ENCODE measurements around the gene USF1.
A peak's percentile ranks its signal among the peaks of the same experiment; 100 is the strongest.
"Not testable (repeated sequence)": the region's sequence is repeated elsewhere in the genome, so short reads cannot be mapped to it uniquely, and the experiment has no call there.

USF1 gene

DNA sequence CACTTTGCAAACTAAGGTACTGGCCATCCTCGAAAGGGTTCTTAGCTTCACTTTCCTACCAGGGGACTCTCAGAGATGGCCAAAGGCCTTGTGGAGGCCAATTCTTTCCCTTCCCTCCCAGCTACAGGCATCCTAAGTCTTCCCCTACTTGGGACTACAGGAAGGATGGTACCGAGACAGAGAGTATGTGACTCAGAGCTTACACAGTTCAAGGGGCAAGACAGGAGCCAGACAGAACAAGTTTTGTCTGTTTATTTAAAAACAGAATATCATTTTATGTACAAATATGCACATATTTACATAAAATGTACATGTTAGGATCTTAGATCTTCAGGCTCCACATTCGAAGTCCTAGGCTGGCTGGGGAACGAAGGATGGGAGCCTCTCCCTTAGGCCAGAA, 25.0 kb upstream of the USF1 start:
- Histone ChIP-seq H3K4me1 (ENCODE audit: control insufficient read depth in 1 of 2, insufficient read depth in 1 of 2, low read depth in 1 of 2, low read length in 1 of 2) (peaks cover 51 to 53% of the 10 kb centered on the region in 2 experiments), H3K36me3 (peaks cover 12% of the 10 kb centered on the region), H3K9me3 (no peaks in the 10 kb centered on the region), H3K27me3 (no peaks in the 10 kb centered on the region), H3K27ac (peak overlapping the region; percentile 99), H3K4me3 (ENCODE audit: low read depth in 1 of 2, low read length in 1 of 2) (no peak overlapping the region)
- TF ChIP-seq, protein P1, sequence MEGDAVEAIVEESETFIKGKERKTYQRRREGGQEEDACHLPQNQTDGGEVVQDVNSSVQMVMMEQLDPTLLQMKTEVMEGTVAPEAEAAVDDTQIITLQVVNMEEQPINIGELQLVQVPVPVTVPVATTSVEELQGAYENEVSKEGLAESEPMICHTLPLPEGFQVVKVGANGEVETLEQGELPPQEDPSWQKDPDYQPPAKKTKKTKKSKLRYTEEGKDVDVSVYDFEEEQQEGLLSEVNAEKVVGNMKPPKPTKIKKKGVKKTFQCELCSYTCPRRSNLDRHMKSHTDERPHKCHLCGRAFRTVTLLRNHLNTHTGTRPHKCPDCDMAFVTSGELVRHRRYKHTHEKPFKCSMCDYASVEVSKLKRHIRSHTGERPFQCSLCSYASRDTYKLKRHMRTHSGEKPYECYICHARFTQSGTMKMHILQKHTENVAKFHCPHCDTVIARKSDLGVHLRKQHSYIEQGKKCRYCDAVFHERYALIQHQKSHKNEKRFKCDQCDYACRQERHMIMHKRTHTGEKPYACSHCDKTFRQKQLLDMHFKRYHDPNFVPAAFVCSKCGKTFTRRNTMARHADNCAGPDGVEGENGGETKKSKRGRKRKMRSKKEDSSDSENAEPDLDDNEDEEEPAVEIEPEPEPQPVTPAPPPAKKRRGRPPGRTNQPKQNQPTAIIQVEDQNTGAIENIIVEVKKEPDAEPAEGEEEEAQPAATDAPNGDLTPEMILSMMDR (IDR thresholded peaks at IDR 0.05), result no peak

DNA sequence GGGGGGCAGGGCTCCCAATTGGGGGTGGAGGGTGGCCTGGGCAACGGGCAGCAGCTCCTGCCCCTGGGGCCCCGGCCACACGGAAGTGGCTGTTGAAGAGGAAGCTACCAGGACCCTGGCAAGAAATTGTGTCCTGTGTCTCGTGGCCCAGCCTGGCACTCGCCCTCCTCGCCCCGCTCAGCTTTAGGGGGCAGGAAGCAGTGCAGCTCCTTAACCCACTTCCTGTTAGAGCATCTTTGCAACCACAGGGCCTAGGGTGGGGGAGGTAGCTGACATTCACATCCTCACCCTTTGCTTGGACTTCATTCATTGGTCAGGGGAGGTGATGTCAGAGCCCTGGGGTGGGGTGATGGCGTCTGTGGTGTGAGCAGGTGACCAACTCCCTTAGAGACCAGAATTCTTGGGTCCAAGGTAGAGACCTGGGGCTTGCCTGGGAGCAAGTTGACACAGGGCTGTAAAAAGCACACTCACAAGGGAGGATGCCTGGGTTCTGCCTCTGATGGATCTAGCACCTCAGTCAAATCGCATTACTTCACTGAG, 24.0 kb upstream of the USF1 start, which contains the start of gene ARHGAP30:
Gene ARHGAP30, minus strand, starts transcription at position 161 of the 540 bp plus-strand sequence. CDS start 267 bp downstream, outside the sequence.
- Histone ChIP-seq H3K4me3 (ENCODE audit: low read depth in 1 of 2, low read length in 1 of 2) (peak within 1 kb of the TSS; percentile 80 to 100), H3K36me3 (peaks cover 19% of the 10 kb centered on the region), H3K27me3 (no peaks in the 10 kb centered on the region), H3K9me3 (no peaks in the 10 kb centered on the region), H3K27ac (peak within 1 kb of the TSS; percentile 99), H3K4me1 (ENCODE audit: control insufficient read depth in 1 of 2, insufficient read depth in 1 of 2, low read depth in 1 of 2, low read length in 1 of 2) (peaks cover 60% of the 10 kb centered on the region in 2 experiments)
- TF ChIP-seq, protein P1 (IDR thresholded peaks at IDR 0.05), result peak; percentile 53

DNA sequence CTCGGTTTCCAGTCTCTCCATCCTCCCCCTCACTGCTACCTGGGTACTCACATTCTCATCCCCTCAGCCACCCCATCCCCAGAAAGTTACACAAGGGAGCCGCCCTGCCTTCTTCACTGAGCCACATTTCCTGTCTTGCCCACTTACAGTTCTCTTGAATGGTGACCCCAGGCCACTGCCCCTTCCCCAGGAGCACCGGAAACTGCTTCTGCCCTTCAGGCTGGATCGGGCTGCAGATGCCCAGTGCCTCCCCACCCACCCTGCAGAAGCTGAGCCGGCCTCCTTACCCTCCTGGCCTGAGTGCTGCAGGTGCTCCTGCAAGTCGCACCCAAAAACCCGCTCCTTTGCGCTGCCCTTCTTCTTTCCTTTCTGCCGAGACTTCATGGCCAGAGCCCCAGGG, 23.5 kb upstream of the USF1 start:
- H3K4me3 ChIP-seq (ENCODE audit: low read depth in 1 of 2, low read length in 1 of 2), result peak overlapping the region; percentile 80 to 100
- peaks cover 22% of the 10 kb centered on the region for H3K36me3 ChIP-seq
- H3K4me1 ChIP-seq (ENCODE audit: control insufficient read depth in 1 of 2, insufficient read depth in 1 of 2, low read depth in 1 of 2, low read length in 1 of 2), result peaks cover 65 to 66% of the 10 kb centered on the region in 2 experiments
- TF ChIP-seq, protein P1 (IDR thresholded peaks at IDR 0.05), result no peak
- H3K27ac ChIP-seq, result peak overlapping the region; percentile 99
- no peaks in the 10 kb centered on the region for H3K9me3 ChIP-seq
- no peaks in the 10 kb centered on the region for H3K27me3 ChIP-seq

DNA sequence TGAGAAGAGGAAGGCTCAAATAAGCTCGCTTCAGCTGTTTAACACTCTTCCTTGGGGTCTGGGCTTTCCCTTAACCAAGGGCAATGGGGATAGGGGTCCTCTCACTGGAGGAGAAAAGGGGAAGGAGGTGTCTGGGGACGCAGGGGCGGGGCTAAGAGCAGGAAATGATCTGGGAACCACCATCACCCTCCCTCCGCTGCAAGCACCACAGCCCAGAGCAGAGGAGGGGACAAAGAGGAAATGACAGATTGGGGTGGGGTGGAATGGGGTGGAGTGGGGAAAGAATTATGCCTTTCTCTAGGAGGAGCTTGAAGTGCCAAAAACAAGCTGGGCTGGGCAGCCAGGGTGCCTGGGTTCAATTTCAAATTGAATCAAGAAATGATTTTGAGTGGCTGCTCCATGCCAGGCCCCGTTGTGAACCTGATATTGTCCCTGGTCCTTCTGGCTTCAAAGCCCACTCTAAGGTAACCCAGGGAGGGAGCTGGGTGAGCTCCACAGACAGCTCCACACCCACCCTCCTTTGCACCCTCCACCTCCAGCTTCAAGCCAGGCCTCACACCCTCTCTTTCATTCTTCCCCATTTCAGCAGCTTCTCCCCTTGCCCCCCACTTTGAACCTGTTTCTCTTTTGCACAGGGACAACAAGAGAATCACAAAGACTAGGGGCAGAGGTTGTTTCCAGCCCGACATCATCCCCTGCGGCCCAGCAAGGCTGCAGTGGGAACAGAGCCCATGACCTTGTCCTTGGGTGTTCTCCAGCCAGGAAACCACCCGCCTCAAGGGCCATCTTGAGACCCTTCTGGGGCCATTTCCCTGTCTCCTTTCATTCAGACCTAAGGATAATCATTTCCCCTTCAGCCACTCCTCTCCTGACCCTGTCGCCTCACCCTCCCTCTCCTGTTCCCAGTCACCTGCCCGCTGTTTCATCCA, 22.8 kb upstream of the USF1 start:
- TF ChIP-seq, protein P1 (IDR thresholded peaks at IDR 0.05), result peak; percentile 30
- Histone ChIP-seq H3K36me3 (peaks cover 28% of the 10 kb centered on the region), H3K4me3 (ENCODE audit: low read depth in 1 of 2, low read length in 1 of 2) (peak overlapping the region; percentile 80 to 100), H3K27me3 (no peaks in the 10 kb centered on the region), H3K27ac (peak overlapping the region; percentile 99), H3K4me1 (ENCODE audit: control insufficient read depth in 1 of 2, insufficient read depth in 1 of 2, low read depth in 1 of 2, low read length in 1 of 2) (peaks cover 70 to 71% of the 10 kb centered on the region in 2 experiments), H3K9me3 (no peaks in the 10 kb centered on the region)

DNA sequence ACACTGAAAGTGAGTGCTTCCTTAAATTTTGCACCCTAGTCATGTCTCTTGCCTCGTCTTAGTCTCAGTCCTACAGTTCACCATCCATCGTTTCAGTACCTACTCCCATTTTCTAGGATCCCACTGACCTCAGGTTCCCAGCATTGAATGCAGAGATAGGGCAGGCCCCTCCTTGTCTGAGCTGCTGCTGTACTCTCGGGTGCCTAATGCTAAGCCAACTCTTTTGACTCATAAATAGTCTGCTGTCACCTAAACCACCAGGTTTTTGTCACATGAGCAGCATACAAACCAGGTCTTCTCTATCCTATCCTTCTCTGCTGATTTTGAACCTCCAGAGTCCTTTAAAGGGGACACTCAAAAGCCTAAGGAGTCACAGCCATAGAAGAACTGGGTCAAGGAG, 20.9 kb upstream of the USF1 start:
- Histone ChIP-seq H3K4me1 (ENCODE audit: control insufficient read depth in 1 of 2, insufficient read depth in 1 of 2, low read depth in 1 of 2, low read length in 1 of 2) (peaks cover 71 to 78% of the 10 kb centered on the region in 2 experiments), H3K27ac (peak overlapping the region; percentile 99), H3K36me3 (peaks cover 46% of the 10 kb centered on the region), H3K9me3 (no peaks in the 10 kb centered on the region), H3K27me3 (no peaks in the 10 kb centered on the region), H3K4me3 (ENCODE audit: low read depth in 1 of 2, low read length in 1 of 2) (peak overlapping the region; percentile 80 to 100)
- TF ChIP-seq, protein P1 (IDR thresholded peaks at IDR 0.05), result no peak

DNA sequence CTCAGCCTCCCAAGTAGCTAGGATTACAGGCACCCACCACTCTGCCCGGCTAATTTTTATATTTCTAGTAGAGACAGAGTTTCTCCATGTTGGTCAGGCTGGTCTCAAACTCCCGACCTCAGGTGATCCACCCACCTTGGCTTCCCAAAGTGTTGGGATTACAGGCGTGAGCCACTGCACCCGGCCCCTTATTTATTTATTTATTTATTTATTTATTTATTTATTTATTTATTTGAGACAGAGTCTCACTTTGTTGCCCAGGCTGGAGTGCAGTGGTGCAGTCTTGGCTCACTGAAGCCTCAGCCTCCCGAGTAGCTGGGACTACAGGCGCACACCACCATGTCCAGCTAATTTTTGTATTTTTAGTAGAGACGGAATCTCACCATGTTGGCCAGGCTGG, 19.9 kb upstream of the USF1 start:
- H3K4me3 ChIP-seq (ENCODE audit: low read depth in 1 of 2, low read length in 1 of 2), result peak overlapping the region in 1 of 2 experiments; percentile 80
- not testable (repeated sequence) for H3K27me3 ChIP-seq, H3K9me3 ChIP-seq
- peaks cover 56% of the 10 kb centered on the region for H3K36me3 ChIP-seq
- H3K27ac ChIP-seq, result peak overlapping the region; percentile 99
- peaks cover 61 to 77% of the 10 kb centered on the region in 2 experiments for H3K4me1 ChIP-seq (ENCODE audit: control insufficient read depth in 1 of 2, insufficient read depth in 1 of 2, low read depth in 1 of 2, low read length in 1 of 2)

DNA sequence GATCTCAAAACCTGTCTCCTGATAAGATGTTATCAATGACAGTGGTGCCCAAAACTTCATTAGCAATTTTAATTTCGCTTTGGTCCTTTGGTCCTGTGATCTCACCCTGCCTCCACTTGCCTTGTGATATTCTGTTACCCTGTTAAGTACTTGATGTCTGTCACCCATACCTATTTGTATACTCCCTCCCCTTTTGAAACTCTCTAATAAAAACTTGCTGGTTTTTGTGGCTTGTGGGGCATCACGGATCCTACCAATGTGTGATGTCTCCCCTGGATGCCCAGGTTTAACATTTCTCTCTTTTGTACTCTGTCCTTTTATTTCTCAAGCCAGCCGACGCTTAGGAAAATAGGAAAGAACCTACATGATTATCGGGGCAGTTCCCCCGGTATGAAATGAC, 18.2 kb upstream of the USF1 start:
- H3K27me3 ChIP-seq, H3K9me3 ChIP-seq: not testable (repeated sequence)
- H3K4me1 ChIP-seq (ENCODE audit: control insufficient read depth in 1 of 2, insufficient read depth in 1 of 2, low read depth in 1 of 2, low read length in 1 of 2), result peaks cover 55 to 70% of the 10 kb centered on the region in 2 experiments
- peak overlapping the region in 1 of 2 experiments; percentile 80 for H3K4me3 ChIP-seq (ENCODE audit: low read depth in 1 of 2, low read length in 1 of 2)
- H3K36me3 ChIP-seq, result peaks cover 71% of the 10 kb centered on the region
- H3K27ac ChIP-seq, result peak overlapping the region; percentile 43
